HCEC 1CT (cell line): ENCODE data around the gene BMPER.

Experiments
- DNase-seq: peaks from one replicate; pipeline ENCODE4 v3.0.0-alpha.2; 2017

Gene BMPER

DNA sequence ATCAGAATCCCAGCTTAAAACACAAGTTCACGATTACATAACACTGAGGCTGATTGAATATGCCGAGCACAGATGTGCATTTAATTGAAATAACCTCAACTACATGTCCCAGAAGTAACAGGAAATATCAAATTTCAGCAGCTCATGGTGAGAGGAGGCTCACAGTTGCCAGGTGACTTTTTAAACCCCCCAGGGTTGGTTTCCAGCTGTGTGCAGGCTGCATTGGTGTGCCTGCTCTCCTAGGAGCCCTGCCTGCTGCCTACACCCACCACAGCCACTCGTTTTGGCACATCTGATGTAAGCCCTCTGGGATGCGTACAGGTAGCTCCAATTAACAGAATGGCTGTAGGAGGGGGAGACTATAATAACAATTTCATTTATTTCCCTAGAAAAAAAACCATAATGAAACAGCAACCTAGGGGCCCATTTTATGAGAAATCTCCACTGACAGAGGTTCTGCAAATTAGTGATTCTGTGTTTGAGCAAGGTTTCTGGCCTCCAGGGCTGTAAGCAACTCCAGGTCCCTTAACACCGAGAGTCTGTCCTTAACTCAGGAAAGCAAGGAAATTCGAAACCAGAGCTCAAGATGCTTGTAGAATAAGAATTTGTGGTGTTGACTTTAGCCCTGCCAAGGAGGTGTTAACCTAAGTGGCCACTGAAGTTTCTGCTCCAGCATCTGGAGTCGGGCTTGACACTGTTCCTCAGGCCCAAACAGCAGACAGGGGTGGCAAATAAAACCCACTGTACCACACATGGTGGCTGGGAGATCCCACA is 161.9 kb downstream of the BMPER start:
- no peak for DNase-seq

DNA sequence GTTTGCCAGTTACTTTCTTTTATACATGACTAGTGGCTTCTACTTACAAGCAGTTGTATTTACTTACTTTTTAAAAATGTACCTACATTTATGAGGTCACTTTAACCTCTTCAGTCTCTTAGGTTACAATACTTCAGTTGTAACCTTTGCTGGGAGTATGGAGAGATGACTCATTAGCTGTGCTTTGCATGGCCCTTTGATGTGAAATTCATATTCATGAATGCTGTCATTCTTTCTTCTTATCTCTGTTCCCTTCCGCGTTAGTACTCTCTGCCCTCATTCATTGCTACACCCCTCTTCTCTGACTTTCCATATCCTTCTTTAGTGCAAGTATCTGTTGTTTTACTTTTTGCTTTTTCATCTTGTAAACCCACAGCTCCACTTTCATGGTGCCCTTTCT is 164.3 kb downstream of the BMPER start:
- peak; percentile 56 for DNase-seq

DNA sequence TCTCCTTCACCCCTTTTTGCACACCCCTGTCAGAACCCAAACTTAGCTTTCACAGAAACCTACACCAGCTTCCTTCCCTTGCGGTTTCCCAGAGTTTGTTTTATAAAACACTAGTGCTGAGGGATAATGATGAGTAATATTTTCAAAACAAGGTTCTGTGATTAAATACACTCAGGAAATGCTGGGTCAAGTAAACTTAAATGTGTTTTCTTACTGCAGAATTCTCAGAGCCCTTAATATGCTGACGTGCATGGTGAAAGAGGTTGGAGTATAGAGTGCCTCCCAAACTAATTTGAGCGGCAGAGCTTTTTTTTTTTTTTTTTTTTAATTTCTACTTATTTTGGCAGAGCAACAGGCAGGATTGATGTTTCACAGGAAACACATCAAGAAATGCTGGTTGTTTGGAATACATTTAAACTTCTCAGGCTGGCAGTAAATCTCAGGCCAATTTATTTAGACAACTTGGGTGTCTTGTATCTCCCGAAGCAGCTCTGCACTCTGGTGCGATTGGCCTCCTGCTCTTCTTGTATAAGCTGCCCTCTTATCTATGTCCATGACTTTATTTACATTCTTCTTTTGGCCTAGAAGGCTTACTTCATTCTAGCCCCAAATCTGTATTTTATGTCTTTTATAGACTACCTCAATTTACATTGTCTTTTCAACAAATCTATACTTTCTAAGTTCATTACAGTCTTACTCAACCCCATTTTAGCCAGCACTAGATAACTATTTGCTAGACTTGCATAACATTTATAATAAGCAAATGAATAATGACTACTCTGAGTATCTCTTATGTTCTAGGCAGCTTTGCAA is 165.4 kb downstream of the BMPER start:
- peak; percentile 79 for DNase-seq

DNA sequence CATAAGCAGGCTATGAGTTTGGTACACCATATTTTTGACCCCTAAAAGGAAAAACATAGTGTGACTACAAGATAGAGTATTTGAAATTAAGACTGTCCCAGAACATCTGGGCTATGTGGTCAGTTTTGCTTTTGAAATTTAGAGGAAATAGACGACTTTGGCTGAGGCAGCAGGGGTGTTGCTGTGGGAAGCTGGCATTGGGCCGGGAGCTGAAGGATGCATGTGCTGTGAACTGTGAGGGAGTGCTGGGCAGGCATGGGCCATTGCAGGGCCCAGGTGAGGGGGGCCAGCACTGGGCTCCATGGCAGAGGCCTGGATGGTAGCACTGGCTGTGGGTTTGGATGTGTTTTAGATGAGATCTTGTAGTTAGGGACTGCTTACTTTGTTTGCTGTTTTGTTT is 168.3 kb downstream of the BMPER start:
- DNase-seq, result no peak

DNA sequence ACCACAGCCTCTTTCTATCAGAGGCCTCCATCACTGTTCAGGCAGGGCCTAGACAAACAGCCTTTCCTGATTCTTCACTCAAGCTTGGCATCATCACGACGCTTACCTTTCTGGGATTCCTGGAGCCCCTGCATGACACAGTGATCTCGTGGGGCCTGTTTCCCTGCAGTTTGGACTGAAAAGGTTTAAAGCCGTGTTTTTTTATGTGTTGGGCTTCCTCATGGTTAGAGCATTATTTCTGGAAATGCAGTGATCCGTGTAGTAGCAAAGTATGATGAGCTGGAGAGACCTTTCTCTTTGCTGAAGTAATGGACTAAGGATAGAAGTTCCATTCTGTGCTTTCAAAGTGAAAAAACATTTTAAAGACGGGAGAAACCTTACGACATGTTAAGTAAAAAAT is 169.1 kb downstream of the BMPER start:
- DNase-seq, result no peak

DNA sequence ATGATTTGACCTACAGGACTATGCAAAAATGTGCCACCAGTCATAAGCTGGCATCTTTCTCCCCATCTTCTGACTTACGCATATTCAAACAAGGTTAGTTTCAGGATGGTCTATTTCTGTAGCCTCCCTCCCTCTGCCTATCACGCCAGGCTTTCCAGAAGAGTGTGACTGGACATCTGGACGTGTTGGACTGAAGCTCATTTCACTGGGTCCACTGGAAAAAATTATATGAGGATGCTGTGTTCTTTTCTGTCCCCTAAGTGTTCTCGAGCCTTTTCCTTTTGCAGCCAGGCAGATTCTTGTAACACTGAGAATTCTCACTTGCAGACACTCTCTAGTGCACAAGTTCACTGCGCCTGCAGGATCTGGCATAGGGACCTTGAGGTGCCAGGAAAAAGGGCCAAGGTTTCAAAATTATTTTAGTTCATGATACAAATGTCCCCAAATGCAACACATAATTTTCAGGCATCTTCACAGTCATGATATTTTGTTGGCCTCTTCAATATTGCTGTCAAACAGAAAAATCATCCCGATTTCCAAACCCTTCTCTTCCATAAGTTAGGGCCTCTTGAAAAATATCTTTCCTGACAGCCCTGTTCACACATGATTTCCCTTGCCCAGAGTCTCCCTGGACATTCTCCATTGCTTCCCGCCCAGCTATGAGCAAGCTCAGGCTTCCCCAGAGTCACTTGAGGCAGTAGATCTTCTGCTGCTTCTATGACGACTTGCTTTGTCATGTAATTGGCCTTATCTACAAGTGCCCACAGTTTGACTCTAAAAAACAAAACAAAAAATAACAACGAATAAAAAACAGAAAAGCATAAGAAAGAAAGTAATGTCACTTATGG is 170.4 kb downstream of the BMPER start:
- no peak for DNase-seq

DNA sequence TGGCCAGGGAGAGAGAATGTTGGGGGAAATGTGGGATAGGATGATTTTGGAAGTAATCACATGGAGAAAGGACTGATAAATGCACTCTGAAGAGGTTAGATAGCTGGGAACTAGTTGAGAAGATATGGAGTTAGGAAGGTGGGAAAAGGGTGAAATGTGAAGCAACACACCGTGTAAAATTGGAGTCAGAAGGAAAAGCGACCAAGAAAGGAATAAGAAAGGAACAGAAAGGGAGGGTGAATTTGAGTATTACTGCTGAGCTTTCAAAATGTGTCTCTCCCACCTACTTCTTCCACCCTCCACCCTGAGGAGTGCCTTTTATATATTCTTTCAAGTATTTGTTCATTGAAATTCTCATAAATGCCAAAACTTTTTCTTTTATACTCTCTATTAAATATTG is 171.8 kb downstream of the BMPER start:
- no peak for DNase-seq

DNA sequence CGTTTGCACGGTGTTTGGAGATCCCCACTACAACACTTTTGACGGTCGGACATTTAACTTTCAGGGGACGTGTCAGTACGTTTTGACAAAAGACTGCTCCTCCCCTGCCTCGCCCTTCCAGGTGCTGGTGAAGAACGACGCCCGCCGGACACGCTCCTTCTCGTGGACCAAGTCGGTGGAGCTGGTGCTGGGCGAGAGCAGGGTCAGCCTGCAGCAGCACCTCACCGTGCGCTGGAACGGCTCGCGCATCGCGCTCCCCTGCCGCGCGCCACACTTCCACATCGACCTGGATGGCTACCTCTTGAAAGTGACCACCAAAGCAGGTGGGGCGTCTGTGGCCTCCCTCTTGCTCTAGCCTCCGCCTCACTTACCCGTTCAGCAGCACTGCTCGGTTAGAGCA is 173.5 kb downstream of the BMPER start:
- DNase-seq, result no peak

DNA sequence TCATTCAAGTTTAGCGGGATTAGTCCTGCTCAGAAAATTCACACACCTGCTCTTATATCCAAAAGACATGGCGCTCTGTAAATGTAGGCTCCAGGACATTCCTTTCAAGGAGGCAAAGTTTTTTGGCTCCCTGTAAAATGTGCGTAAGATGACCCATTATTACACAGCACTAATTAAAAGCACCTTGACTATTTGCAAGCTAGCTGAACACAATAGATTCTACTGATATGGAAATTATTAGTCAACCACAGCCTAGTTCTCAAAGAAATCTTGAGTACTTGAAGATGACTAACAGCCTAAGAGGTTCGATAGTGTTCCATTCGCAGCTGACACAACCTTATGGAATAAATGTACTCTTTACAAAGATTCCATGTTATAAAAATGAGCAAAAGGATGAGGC is 175.2 kb downstream of the BMPER start:
- DNase-seq, result peak; percentile 26

DNA sequence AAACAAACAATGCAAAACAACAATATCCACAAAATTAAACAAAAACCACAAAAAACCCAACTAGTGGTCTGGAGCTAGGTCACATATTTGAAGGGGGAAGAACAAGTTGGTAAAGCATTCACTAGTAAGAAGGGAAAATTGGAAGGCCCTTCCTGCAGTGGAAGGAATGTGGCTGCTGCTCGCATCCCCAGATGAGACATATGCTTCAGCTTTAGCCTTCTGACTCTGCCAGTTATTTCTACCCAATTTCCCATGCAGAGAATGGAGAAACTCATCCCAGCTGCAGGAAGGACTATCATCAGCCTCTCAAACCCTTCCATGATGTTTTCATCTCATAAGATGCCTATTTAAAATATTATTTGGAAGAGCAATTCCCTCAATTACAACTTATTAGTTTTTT is 176.6 kb downstream of the BMPER start:
- no peak for DNase-seq

DNA sequence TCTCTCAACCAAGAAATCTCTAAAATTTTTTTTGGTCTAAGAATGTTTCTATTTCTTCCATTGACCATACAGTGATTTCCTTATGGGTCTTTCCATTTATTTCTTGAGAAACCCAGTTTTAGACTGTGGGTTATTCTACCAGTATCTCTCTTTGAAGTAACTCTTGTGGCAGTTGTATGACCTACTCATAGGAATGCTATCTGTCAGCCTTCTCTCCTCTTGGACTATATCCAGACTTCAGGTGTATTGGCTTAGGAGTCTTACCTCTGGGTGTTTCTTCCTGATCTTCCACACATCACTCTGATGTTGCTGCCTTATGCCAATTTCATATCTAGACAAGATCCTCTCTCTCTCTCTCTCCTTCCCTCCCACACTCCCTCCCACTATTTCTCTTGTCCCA is 178.1 kb downstream of the BMPER start:
- DNase-seq, result no peak

DNA sequence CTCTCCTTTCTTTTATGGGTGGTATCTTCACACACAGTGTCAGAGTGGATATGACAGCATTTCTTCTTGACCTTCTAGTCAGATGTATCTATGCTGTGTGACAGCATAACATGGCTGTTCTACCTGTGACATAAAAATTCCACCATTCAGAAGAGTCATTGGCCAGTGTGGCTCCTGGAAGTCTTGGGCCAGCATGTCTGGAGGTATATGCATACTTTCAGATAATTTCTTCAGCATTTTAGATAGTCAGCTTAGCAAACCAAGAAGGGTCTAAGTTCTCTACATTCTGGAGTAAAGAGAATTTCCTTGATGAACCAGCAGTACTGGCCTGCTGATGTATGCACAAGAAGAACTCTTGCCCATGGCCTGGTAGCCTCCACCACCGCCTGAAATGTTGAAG is 179.3 kb downstream of the BMPER start:
- DNase-seq, result no peak

DNA sequence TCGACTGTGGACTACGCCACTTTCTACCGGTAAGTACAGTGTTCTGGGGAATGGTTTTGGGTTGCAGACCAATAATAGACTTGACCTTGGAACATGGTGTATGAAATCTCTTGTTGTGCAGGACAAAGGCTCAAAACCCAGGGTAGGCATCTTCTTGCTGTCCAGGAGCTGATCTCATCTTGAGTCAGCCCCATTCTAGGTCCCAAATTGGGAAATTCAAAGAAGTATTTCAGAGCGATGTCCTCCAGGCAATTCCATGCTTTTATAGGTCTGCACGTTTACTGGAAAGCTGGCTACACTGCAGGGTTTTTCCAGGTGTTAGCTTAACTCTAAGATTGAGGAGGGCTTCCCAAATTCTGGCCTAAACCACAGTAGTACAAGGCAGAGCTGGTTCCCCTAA is 180.7 kb downstream of the BMPER start:
- DNase-seq, result peak; percentile 23

DNA sequence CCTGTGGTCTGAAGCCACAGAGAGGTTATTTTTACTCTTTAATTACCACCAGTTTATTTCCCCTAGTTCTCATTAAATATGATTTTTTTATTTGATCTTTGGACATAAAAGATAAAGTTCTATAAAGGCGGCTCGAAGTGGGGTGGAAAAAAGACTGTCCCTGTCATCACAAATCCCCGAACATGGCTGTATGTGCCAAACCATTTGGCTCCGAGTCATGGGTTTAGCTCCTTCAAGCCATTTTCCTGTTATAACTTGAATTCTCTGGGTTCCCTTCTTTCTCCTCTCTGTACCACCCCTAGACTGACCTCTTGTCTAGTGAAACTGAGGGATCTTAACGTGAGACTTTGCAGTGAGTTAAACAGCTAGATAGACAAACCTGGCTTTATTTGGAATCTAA is 181.6 kb downstream of the BMPER start:
- no peak for DNase-seq

DNA sequence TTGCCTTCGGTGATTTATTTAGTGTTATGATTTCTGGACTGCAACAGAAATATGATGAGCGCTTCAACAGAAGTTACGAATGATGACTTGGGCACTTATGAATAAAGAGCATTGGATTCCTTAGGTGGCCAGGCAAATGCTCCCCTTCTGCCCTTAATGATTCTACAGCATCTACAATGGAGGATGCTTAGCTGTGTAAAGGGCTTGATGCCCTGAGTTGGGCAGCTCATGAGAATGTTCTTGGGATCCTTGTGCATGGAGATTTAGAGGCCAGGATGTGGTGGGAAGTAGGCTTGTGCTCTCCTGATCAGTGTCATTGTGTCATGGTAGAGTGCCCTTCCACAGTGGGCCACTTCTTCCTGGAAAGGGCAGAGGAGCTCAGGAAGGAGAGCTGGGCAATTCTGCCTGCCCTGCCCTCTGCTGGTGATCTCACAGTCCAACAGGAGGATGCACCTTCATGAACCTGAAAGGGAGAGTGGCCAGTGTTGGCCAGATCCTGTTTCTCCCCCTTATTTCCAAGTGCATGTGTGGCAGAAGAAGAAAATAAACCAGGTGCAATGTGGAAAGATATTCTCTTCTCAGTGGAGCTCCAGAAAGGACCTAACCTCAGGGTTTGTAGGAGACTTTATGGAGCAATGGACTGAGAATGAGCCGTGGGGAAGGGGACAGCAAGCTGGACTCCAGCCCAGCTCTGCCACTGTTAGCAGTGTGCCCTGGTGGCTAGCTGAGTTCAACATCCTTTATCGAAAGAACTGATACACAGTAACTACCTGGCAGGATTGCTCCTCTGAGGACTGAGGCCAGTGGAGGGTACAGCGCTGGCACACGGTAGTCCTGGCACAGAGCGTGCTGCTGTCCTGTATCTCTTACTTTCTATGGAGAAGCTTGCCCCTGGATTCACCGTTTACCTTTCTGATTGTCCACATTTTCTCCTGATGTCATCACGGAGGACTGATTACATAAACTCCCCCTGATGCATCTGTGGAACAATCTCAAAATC is 182.9 kb downstream of the BMPER start:
- DNase-seq, result peak; percentile 56

DNA sequence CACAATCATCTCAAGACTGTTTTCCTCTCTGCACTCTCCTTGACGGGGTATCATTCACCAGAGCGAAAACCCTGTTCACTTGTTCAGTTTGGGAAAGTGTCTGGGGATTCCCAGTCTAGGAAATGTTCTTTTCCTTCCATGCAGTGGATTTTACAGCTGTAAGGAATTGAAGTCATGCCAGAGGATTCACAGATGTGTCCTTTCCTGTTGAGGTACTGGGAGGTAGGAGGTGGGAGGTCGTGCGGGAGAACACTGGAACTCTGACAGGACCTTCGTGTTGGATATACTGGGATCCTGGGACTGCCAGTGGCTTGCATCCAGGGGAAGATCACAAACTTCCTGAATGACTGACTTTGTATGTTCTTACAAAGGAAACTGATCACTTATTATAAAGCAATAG is 185.5 kb downstream of the BMPER start:
- no peak for DNase-seq

DNA sequence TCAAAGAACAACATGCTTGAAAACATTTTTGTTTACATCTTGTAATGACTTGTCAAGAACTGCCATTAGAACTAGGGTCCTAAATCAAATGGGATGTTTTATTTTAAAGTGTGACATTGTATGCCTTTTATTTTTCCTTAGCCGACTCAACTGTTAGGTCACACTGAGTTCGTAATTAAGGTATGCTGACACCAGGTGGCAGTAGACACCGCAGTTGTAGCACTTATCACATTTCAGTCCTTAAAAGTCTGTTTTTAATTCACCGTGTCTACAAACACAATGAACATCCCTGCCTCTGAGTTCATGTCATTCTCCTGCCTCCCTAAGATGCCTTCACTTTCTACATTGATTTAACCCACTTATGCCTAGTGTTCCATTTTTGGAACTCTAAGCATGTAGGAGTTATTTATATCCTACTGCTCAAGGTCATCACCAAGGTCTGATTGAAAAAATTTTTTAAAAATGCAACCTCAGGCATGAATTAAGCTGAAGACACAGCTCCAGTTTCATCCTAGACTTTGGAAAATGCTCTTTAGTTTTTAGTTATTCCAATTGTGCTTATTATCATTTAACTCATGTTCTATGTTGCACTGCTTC is 186.1 kb downstream of the BMPER start:
- DNase-seq, result peak; percentile 22

DNA sequence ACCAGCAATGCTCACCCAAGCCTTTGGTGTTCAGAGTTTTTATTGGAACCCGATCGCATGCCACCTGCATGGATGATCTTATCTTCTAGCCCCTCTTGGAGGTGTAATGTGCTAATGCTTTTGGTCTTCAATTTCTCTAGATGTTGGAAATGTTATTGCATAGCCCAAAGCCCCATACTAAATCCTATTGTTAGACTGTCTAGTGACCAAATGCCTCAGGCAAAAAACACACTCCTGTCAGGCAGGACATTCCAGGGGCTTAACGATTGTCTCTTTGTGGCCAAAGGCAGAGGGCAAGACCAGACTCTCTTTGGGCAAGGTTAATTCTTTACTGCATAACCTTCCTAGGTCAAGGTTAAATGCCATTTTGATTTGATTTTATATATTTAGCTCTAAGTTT is 187.9 kb downstream of the BMPER start:
- no peak for DNase-seq

DNA sequence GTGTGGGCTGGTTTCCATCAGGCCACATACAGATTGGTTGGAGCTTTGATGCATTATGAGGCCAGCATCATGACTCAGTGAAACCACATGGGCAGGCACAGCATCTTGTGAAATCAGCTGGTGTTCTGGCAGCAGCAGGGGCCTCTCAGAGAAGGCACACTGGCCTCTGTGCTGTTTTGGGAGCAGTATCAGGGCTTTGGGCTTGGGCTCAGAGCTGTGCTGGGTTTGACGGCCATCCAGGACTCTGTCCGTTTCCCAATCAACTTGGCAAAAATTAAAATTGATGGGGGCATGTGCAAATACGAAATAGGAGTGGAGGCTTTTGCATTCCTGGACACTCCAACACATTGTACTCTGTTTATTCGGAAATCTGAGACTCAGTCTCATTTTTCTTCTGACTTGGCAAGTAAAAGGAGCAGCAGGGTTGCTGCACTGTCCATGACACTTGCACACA is 190.9 kb downstream of the BMPER start:
- DNase-seq, result peak; percentile 91

DNA sequence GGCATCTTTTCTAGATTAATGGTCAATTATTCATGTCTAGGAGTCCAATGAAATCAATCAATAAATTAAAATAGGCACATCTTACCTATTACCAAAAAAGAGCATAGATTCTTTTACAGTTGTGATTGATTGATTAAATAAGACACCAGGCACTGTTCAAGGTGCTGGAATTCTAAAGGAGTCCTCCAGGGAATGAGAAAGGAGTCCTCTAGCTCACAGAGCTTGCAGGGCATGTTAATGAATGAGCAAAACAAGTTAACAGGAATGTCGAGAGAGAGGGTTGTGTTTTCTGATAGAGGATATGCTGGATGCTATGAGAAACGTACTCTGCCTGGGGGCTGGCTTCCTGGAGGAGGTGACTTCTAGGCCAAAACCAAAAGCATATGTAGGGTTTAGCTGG is 191.4 kb downstream of the BMPER start:
- DNase-seq, result no peak

DNA sequence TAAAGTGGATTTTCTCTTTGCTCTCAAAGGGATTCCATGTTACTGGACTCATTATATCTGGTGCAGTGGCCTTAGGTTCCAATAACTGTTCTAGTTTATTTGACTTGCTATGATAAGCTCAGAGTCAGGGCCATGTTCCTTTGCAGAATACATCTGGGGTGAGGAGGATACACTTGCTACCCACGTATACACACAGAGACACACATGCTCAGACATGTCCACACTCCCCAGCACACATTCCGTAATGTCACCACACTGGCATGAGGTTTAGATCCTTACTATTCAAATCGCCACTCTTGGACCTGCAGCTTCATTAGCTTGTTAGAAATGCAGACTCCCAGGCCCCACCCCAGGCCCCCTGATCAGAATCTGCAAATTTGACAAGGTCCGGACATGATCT is 195.3 kb downstream of the BMPER start:
- no peak for DNase-seq

DNA sequence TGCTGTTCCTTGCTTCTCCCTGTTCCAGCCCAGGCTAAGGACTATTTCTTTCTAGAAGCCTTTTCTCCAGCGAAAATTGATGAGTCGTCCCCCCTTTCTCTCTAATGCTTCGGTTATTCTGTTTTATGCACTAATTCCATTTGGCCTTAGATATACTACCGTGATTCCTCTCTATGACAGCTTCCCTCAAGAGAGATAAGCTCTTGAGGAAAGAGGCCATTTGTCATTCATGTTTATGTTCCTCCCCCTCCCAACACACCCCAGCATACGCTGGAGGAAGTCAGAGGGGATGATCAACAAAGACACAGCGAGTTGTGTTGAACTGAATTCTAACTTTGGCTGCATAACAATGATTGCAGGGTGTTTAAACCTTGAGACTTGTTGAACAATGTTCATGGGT is 198.8 kb downstream of the BMPER start:
- DNase-seq, result no peak
